Measurements from ENCODE around the gene SLC34A2. TPM values are rescaled to one million over a fixed set of nuclear protein-coding genes. Genes with fewer than 3 reads are reported as not detected.

SLC34A2 gene
- total RNA-seq, 4 donors from 2014 or later, result 1.3 to 4.0 (median 2.3) TPM

DNA sequence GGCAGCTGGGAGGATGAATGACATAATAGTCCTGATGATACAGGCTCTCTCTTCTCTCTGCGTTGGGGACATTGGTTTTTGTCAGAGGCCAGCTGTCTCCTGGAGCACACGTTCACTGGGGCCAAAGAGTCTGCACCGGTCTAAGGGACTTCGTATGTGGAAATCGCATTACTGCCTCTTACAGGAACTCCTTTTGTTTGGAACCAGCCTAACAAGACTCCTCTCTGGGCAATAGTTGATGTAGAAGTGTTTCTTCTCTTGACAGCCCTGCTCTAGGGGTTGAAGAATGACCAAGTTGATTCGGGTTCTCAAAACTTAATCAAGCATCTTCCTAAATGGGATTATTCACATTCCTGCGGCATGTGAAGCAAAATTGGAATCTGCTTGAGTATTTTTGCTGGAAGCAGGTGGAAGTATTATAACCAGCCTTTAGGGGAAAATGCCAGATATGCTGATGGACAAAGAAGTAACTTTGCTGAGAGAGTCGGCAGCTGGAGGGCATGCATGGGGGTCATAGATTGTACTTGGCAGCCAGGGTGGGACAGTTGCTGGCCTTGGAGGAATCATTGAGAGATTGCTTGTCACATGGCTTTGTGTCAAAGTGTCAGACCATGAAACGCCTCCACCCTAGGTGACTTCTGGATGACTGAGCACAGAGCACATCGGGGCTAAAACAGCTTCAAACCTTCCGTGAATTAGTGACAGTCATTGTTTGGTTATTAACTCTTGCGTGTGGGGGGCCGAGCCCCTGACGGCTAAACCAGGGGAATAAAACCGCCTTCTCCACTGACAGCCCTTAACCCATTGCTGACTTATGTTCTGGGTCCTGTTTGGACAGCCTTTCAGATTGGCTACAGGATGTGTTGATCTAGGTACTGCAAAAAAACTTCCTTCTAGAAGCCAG lies 34.4 kb upstream of the SLC34A2 start:
- WGBS, 2 donors, result 36 to 41% methylated on average over 15 of the region's 15 CpGs
- DNase-seq (ENCODE audit: low spot score in 2 of 2), result no peak
- TF ChIP-seq POLR2A (IDR thresholded peaks at IDR 0.05) (no peak), CTCF (IDR thresholded peaks at IDR 0.05) (no peak)
- intact Hi-C loops (cut with DNase I; ENCODE audit: low total_unique reads), result no loop called here
- H3K4me3 ChIP-seq (ENCODE audit: low read depth, poor library complexity, severe bottlenecking), result no peak overlapping the region

DNA sequence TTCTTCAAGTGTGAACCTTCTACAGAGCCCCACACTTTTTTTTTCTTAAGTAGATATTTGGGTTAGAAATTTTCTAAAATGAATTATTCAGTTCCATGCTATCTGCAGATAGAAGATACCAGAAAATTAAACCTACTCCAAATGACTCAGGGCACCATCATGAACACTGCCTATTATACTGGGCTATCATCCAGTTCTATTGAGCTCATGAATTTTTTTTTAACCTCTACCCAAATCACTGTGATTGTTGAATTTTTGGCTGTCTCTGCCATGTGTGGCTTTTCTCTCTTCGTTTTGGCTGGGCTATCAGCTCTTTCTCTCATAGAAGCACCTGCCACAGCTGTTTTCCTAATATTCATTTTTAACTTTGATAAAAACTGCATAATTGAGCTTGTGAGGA lies 31.0 kb upstream of the SLC34A2 start:
- no peak for DNase-seq (ENCODE audit: low spot score in 2 of 2)
- intact Hi-C loops (cut with DNase I; ENCODE audit: low total_unique reads), result no loop called here
- TF ChIP-seq POLR2A (IDR thresholded peaks at IDR 0.05) (no peak), CTCF (IDR thresholded peaks at IDR 0.05) (no peak)
- no peak overlapping the region for H3K4me3 ChIP-seq (ENCODE audit: low read depth, poor library complexity, severe bottlenecking)
- 29 to 30% methylated on average over 1 of the region's 1 CpG for WGBS, 2 donors

DNA sequence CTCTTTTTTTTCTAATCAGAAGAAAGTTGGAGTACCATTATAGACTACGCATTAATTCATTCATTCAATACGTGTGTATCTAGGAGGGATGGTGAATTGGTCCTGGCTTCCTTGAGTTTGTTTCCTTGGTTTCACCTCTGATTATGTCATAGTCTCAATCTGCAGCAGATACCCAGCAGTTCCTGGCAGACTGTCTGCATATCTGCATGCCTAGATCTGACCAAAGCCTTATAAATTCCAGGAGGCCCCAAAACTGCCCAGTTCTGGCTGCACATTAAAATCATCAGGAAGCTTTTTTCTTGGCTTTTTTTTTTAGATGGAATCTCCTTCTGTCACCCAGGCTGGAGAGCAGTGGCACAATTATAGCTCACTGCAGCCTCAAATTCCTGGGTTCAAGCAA lies 27.2 kb upstream of the SLC34A2 start:
- no peak for DNase-seq (ENCODE audit: low spot score in 2 of 2)
- H3K4me3 ChIP-seq (ENCODE audit: low read depth, poor library complexity, severe bottlenecking), result no peak overlapping the region
- TF ChIP-seq POLR2A (IDR thresholded peaks at IDR 0.05) (no peak), CTCF (IDR thresholded peaks at IDR 0.05) (no peak)
- 85 to 95% methylated on average over 2 of the region's 2 CpGs for WGBS, 2 donors
- intact Hi-C loops (cut with DNase I; ENCODE audit: low total_unique reads), result no loop called here

GRCh38 chr4:25632135-25632534 lies 23.5 kb upstream of the SLC34A2 start:
- intact Hi-C loops (cut with DNase I; ENCODE audit: low total_unique reads), result no loop called here

DNA sequence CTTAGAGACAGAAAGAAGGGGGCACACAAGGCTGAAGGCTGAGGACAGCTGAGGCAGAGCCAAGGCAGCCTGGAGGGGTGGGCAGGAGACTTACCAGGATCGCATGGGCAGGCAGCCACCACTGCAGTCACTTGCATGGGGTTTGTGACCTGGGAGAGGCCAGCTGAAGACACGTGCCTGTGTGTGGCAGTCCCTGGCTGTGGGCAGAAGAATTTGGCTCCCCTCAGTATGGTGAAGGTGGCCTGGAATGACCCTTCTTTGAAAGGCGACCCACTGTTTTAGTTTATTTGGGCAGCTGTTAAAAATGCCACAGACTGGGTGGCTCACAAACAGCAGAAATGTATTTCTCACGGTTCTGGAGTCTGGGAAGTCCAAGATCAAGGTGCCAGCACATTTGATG lies 22.1 kb upstream of the SLC34A2 start:
- H3K4me3 ChIP-seq (ENCODE audit: low read depth, poor library complexity, severe bottlenecking), result no peak overlapping the region
- no peak for TF ChIP-seq POLR2A (IDR thresholded peaks at IDR 0.05)
- TF ChIP-seq CTCF (IDR thresholded peaks at IDR 0.05), result no peak
- intact Hi-C loops (cut with DNase I; ENCODE audit: low total_unique reads), result no loop called here
- 77 to 80% methylated on average over 4 of the region's 4 CpGs for WGBS, 2 donors
- no peak for DNase-seq (ENCODE audit: low spot score in 2 of 2)

More at GRCh38 chr4:25632135-25632534, 23.5 kb upstream of the SLC34A2 start:
- TF ChIP-seq POLR2A (IDR thresholded peaks at IDR 0.05) (no peak), CTCF (IDR thresholded peaks at IDR 0.05) (no peak)
- H3K4me3 ChIP-seq (ENCODE audit: low read depth, poor library complexity, severe bottlenecking), result no peak overlapping the region
- DNase-seq (ENCODE audit: low spot score in 2 of 2), result no peak
- WGBS, 2 donors, result 42 to 57% methylated on average over 4 of the region's 4 CpGs
